GM13977 (cell line): ENCODE measurements around the gene TECPR2.

ENCODE experiments used
- DNase-seq: peaks from one replicate; pipeline ENCODE4 v3.0.0; 2012; ENCODE audit warnings: low spot score
- in situ Hi-C: fragments of 300-500 bp; cut with MboI; formaldehyde crosslinking; loops from one replicate; pipeline ENCODE4 v1.12.0; 2022; ENCODE audit warnings: low sequenced_read_pairs, low pct_unique_long_range_greater_than_20kb, mixed read lengths, inconsistent platforms; ENCODE audit not compliant: unreplicated experiment
- TF ChIP-seq, protein P1 (sequence below): IDR thresholded peaks from 2 replicates; pipeline ENCODE4 v1.5.1; 2012; ENCODE audit warnings: mild to moderate bottlenecking, control low read depth; ENCODE audit not compliant: insufficient read depth; ENCODE audit errors: extremely low read depth, missing control alignments

Gene TECPR2

DNA sequence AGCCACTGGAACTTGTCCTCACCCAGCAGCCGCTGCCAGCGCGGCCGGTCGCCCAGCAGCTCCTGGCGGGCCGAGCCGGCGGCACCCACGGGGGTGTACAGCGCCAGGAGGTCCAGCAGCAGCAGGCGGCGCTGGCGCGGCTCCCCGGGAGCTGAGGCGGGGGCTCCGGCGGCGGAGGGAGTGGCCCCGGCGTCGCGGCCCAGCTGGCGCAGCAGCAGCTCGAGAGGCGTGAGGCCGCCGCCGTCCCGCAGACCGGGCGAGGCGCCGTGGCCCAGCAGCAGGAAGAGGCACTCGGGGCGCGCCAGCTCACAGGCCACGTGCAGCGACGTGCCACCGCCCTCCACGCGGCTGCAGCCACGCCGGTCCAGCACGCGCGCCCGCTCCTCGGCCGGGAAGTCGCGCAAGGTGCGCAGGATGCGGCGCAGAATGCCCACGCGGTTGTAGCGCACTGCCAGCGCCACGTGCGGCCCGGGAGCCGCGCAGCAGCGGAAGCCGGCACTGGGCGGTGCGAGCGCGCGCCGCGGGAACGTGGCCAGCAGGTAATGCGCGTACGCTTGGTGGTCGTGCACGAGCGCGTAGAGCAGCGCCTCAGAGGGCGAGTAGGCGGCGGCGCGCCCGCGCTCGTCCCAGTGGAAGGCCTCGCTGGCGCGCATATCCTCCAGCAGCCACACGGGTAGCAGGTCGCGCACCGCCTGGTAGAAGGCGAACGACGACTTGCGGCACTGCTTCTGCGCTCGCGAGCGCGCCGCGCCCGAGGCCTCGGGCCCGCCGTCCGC, 144.5 kb downstream of the TECPR2 start:
- DNase-seq = peak; percentile 26
- in situ Hi-C loops = no loop called here
- TF ChIP-seq, protein P1, sequence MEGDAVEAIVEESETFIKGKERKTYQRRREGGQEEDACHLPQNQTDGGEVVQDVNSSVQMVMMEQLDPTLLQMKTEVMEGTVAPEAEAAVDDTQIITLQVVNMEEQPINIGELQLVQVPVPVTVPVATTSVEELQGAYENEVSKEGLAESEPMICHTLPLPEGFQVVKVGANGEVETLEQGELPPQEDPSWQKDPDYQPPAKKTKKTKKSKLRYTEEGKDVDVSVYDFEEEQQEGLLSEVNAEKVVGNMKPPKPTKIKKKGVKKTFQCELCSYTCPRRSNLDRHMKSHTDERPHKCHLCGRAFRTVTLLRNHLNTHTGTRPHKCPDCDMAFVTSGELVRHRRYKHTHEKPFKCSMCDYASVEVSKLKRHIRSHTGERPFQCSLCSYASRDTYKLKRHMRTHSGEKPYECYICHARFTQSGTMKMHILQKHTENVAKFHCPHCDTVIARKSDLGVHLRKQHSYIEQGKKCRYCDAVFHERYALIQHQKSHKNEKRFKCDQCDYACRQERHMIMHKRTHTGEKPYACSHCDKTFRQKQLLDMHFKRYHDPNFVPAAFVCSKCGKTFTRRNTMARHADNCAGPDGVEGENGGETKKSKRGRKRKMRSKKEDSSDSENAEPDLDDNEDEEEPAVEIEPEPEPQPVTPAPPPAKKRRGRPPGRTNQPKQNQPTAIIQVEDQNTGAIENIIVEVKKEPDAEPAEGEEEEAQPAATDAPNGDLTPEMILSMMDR = no peak

DNA sequence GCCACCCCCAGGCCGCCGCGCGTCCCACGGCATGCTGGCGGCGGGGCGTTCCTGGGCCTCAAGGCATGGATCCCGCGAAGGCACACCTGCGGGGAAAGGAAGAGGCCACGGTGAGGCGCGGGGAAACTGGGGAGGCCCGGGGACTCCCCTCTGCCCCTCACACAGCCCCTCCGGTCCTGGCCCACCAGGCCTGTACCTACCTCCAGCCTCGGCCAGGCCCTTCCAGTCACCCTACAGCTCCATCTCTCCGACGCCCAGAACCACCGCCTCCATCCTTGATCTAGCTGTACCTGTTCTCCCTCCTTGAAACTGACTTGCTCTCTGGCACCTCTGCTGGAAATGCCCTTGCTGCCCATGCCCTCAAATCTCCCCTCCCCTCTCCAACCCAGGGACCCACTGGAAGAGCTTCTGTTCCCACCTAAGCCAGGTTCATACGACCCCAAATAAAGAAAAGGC, 145.1 kb downstream of the TECPR2 start:
- in situ Hi-C loops = no loop called here
- TF ChIP-seq, protein P1 = no peak
- peak; percentile 43 for DNase-seq

DNA sequence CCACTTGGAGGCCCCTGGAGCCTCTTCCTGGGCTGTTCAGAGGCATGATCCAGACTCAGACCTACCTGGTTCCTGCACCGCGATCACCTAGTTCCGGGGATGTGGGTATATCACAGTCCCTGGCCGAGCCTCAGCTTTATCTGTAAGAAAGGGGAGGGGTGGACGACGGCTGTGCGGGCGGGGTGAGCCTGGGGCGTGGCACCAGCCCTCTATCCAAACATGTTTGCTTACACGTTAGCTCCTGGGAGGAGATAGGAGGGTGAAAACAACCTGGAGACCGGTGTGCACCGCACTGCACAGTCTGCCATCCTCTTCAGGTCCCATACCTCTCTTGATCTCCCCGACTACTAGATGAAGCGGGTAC, 145.7 kb downstream of the TECPR2 start:
- in situ Hi-C loops = no loop called here
- DNase-seq = peak; percentile 54
- TF ChIP-seq, protein P1 = no peak

DNA sequence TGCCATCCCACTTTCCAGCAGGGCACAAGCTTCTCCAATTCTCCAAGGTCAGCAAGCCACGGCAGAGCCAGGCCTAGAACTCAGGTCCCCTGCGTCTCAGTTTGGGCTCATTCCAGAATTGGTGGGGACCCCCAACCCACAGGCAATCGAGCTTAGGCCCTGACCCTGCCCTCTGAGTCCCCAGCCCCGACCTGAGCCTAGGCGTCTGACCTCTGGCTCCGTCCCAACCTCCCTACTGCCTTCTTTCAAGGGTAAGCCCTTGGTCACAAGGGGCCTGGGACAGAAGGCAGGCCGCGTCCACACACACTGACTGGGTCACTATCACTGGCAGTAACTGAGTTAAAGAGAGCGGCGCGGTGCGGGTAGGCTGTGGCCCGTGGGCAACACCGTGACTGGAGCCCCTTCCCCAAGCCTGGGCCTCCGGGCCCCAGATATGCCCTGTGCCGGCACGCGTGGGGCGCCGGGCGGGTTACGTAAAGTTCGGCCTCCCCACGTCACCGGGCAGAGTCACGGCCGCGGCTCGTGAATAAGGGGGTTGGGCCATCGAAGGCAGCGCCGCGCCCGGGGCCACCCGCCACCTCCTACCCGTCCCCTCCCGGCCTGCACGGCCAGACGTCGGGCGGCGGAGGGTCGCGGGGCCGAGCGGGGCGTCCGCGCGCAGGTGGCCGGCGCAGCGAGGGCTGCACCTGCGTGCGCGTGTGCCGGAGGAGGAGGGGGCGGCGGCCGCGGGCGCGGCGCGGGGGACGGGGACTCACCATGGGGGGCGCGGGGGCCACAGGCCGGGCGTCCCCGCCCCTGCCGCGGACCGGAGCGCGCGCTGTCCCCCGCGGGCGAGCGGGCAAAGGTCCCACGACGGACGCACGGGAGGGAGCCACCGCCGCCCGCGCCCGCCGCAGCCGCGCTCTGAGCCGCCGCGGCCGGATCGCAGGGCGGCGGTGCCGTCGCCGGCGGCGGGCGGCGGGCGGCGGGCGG, 146.3 kb downstream of the TECPR2 start:
- peak; percentile 55 for DNase-seq
- in situ Hi-C loops = no loop called here
- TF ChIP-seq, protein P1 = no peak

DNA sequence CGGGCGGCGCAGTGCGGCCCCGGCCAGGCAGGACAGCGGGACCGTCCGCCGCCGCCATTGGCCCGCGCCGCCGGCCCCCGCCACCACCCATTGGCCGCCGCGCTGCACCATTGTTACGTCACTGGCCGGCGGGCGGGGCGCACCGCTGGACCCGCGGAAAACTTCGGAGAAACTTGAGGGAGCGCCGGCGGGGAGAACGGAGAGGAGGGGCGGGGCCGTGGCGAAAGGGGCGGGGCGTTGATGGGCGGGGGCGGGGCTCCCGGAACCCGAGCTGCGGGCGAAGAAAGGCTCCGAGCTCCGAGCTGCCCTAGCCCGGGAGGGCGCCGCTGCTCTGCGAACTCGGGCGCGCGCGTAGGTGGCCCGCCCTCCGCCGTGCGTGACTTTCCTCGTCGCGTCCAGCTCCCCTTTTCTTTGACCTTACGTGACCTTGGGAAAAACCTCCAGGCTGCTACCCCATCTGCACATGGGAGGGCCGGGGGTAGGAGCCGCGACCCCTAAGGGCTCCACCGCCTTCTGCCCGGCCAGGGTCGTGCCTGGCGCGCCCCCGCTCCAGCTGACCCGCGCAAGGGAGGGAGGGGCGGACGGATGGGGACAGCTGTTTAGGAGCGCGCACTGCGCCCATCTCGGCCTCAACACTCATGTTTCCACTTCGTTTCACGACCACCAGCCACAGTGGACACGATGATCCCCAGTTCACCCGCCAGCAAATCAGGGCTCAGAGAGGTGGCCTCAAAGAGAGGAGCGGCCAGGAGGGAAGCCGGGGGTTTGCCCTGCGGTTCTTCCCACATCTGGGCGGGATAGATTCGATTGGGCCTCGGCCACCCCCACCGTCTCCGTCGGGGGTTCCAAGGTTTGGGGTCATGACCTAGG, 147.2 kb downstream of the TECPR2 start, which contains the start of gene ANKRD9:
ANKRD9 (minus strand) TSS at position 31 of the 870 bp plus-strand sequence. CDS start 1,887 bp downstream, outside the sequence.
- peak; percentile 99 for DNase-seq
- TF ChIP-seq, protein P1 = no peak
- in situ Hi-C loops = no loop called here
